ENCODE data around the gene MAPRE3. TPM values are rescaled to one million over a fixed set of nuclear protein-coding genes. Genes with fewer than 3 reads are reported as not detected.

MAPRE3 gene
- total RNA-seq, 4 donors from 2014 or later = 4.2 to 14.9 (median 5.9) TPM

DNA sequence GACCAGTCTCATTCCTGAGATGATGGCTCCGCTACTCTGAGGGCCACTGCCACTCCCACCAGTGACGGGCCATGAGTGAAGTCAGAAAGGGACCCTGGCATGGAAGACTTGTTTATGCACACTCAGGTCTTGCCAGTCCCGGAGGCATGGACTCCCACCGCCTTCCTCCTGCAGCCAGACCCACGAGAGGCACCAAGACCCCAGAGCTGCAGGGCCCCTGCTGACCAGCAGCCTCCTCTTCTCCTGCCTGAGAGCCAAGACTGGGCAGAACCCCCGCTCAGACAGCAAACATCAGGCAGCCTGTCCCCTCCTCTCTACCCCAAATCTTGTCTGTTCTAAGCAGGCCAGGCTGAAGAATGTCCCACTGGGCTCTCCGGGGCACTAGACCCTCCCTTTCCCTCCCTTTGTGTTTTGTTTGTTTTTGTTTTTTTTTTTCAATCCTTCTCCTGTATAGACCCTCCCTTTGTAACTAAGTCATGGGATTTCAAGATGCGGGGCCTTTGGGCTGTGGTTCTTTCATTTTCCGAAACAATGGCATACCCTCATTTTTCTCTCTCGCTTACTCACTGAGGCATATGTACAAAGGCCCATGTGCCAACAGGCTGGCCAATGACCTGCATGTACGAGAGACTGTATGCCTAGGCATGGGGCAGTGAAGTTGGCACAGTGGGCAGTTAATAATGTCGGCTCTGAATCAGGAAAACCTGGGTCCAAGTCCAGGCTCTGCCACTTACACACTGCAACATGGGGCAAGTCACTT, 24.3 kb upstream of the MAPRE3 start:
- Histone ChIP-seq H3K4me3 (no peak overlapping the region), H3K36me3 (no peaks in the 10 kb centered on the region), H3K4me1 (no peaks in the 10 kb centered on the region), H3K27me3 (peaks cover 0 to 7% of the 10 kb centered on the region in 2 donors), H3K9me3 (no peaks in the 10 kb centered on the region), H3K27ac (no peak overlapping the region)
- no peak for TF ChIP-seq POLR2A (IDR thresholded peaks at IDR 0.05)
- no peak for TF ChIP-seq CTCF (IDR thresholded peaks at IDR 0.05)
- DNase-seq = no peak

GRCh38 chr2:26946841-26947784, 23.3 kb upstream of the MAPRE3 start:
- H3K9me3 ChIP-seq = no peaks in the 10 kb centered on the region
- H3K36me3 ChIP-seq = no peaks in the 10 kb centered on the region
- H3K4me3 ChIP-seq = no peak overlapping the region
- no peaks in the 10 kb centered on the region for H3K4me1 ChIP-seq
- H3K27me3 ChIP-seq = peaks cover 0 to 7% of the 10 kb centered on the region in 2 donors
- TF ChIP-seq CTCF (IDR thresholded peaks at IDR 0.05) = no peak
- TF ChIP-seq POLR2A (IDR thresholded peaks at IDR 0.05) = no peak
- no peak overlapping the region for H3K27ac ChIP-seq
- DNase-seq = no peak

DNA sequence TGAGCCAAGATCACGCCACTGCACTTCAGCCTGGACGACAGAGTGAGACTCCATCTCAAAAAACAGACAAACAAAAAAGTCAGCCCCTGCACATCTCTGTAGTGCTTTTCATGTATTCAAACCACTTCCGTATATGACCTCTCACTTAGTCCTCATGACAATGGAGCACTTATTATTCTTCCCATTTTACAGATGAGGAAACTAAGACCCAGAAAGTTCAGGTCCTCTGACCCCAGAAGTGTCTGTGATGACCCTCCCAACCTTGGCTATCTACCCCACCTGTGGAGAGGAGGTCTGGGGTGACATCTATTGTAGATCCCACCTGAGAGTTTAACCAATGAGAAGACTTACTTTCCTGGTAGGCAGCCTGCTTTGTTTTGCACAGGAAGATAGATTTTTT, 21.6 kb upstream of the MAPRE3 start:
- Histone ChIP-seq H3K4me1 (no peaks in the 10 kb centered on the region), H3K27ac (no peak overlapping the region), H3K9me3 (no peaks in the 10 kb centered on the region), H3K4me3 (no peak overlapping the region), H3K27me3 (no peaks in the 10 kb centered on the region), H3K36me3 (no peaks in the 10 kb centered on the region)
- DNase-seq = no peak
- TF ChIP-seq CTCF (IDR thresholded peaks at IDR 0.05) = no peak
- no peak for TF ChIP-seq POLR2A (IDR thresholded peaks at IDR 0.05)

DNA sequence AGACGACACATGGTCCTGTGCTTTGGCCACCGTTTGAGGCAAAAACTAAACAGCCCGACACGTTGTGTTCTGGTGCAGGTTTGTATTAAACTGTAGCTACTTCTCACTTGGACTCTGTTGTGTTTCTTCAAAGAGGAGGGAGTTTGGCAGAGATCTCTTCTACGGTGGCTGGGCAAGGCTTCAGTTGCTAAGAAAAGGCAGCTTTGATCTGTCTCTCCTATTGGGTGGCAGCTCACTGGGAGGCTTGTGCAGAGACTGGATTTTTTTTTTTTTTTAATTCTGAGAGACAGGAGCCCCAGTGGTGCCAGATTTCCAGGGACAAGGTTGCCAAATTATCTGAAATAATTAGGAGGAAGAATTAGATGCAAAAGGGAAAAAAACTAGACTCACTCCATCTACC, 20.2 kb upstream of the MAPRE3 start:
- no peaks in the 10 kb centered on the region for H3K27me3 ChIP-seq
- TF ChIP-seq POLR2A (IDR thresholded peaks at IDR 0.05) = no peak
- no peak for TF ChIP-seq CTCF (IDR thresholded peaks at IDR 0.05)
- no peak overlapping the region for H3K27ac ChIP-seq
- H3K4me1 ChIP-seq = no peaks in the 10 kb centered on the region
- no peak for DNase-seq
- H3K4me3 ChIP-seq = no peak overlapping the region
- no peaks in the 10 kb centered on the region for H3K9me3 ChIP-seq
- H3K36me3 ChIP-seq = no peaks in the 10 kb centered on the region

DNA sequence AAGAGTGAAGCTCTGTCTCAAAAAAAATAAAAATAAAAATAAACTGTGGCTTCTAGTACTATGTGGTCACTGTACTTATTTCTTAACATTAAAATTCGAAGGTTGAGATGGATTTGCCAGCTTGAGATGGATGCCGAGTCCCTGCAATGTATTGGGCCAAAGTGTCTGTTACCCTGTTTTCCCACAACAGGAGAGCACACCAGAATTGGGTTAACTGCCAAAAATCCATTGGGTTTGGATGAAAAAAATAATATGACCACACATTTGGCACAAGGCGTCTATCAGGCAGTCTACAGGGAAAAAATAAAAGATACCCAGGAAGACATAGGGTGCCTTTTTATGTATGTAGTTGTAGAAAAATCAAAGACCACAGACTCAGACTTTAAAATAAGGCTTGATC, 19.2 kb upstream of the MAPRE3 start:
- H3K27me3 ChIP-seq = no peaks in the 10 kb centered on the region
- H3K4me3 ChIP-seq = no peak overlapping the region
- no peaks in the 10 kb centered on the region for H3K9me3 ChIP-seq
- TF ChIP-seq CTCF (IDR thresholded peaks at IDR 0.05) (no peak), POLR2A (IDR thresholded peaks at IDR 0.05) (no peak)
- no peak overlapping the region for H3K27ac ChIP-seq
- DNase-seq = no peak
- H3K4me1 ChIP-seq = no peaks in the 10 kb centered on the region
- H3K36me3 ChIP-seq = no peaks in the 10 kb centered on the region

Measured in Peyer's patch (tissue), 4 donors.